Astrocyte (in vitro differentiated cells and primary cell): ENCODE measurements around the gene PDK2. TPM values are rescaled to one million over a fixed set of nuclear protein-coding genes. Genes with fewer than 3 reads are reported as not detected.

Source experiments
- DNase-seq: peaks from one replicate; pipeline ENCODE4 v3.0.0-alpha.2; 2010; ENCODE audit warnings: low read depth
- FAIRE-seq: peaks from 2 replicates; lab custom pipeline; 2011; peaks lifted over from hg19 to GRCh38; lab: Jason Lieb, UNC
- H2AFZ ChIP-seq: 2 replicates; pipeline ENCODE4 v1.6.0; 2012; ENCODE audit warnings: low read depth, low read length, inconsistent platforms
- H3K27ac ChIP-seq: 2 replicates; pipeline ENCODE4 v1.5.1; 2011; ENCODE audit warnings: low read depth, low read length, inconsistent platforms
- H3K27me3 ChIP-seq: 2 replicates; pipeline ENCODE4 v1.6.0; 2011; ENCODE audit warnings: low read length, inconsistent platforms; ENCODE audit not compliant: insufficient read depth
- H3K36me3 ChIP-seq: 2 replicates; pipeline ENCODE4 v1.5.1; 2011; ENCODE audit warnings: low read length, inconsistent platforms; ENCODE audit not compliant: insufficient read depth
- H3K4me1 ChIP-seq: 2 replicates; pipeline ENCODE4 v1.5.1; 2011; ENCODE audit warnings: low read length, inconsistent platforms; ENCODE audit not compliant: insufficient read depth
- H3K4me2 ChIP-seq: 2 replicates; pipeline ENCODE4 v1.6.0; 2012; ENCODE audit warnings: low read length, inconsistent platforms
- H3K4me3 ChIP-seq: 2 replicates; pipeline ENCODE4 v1.5.1; 2011; ENCODE audit warnings: low read depth, mild to moderate bottlenecking, low read length, inconsistent platforms; ENCODE audit not compliant: insufficient read depth
- H3K79me2 ChIP-seq: 2 replicates; pipeline ENCODE4 v1.6.0; 2012; ENCODE audit warnings: mild to moderate bottlenecking, low read length, inconsistent platforms; ENCODE audit not compliant: insufficient read depth
- H3K9ac ChIP-seq: 2 replicates; pipeline ENCODE4 v1.6.0; 2012; ENCODE audit warnings: mild to moderate bottlenecking, low read length, inconsistent platforms
- H3K9me3 ChIP-seq: 2 replicates; pipeline ENCODE4 v1.5.1; 2012; ENCODE audit warnings: low read depth, mild to moderate bottlenecking, low read length, inconsistent platforms; ENCODE audit not compliant: insufficient read depth
- H4K20me1 ChIP-seq: 2 replicates; pipeline ENCODE4 v1.6.0; 2012; ENCODE audit warnings: low read length, inconsistent platforms; ENCODE audit not compliant: insufficient read depth
- H3K27ac Mint-ChIP-seq: one replicate; pipeline ENCODE4 v1.8.0; 2021; ENCODE audit warnings: mild to moderate bottlenecking, mixed read lengths; ENCODE audit not compliant: unreplicated experiment
- H3K27me3 Mint-ChIP-seq: one replicate; pipeline ENCODE4 v1.8.0; 2021; ENCODE audit warnings: low read depth, mixed read lengths; ENCODE audit not compliant: unreplicated experiment
- H3K36me3 Mint-ChIP-seq: one replicate; pipeline ENCODE4 v1.8.0; 2021; ENCODE audit warnings: low read depth, mixed read lengths; ENCODE audit not compliant: unreplicated experiment
- H3K4me1 Mint-ChIP-seq: one replicate; pipeline ENCODE4 v1.8.0; 2021; ENCODE audit warnings: low read depth, mixed read lengths; ENCODE audit not compliant: unreplicated experiment
- H3K4me3 Mint-ChIP-seq: one replicate; pipeline ENCODE4 v1.8.0; 2021; ENCODE audit warnings: mild to moderate bottlenecking, moderate library complexity, mixed read lengths; ENCODE audit not compliant: unreplicated experiment
- H3K9me3 Mint-ChIP-seq: one replicate; pipeline ENCODE4 v1.8.0; 2021; ENCODE audit warnings: mild to moderate bottlenecking, mixed read lengths; ENCODE audit not compliant: unreplicated experiment
- CTCF ChIP-seq: IDR thresholded peaks from 2 replicates; pipeline ENCODE4 v1.5.1; 2011; ENCODE audit warnings: low read depth, mild to moderate bottlenecking, inconsistent platforms, low read length, moderate library complexity; ENCODE audit not compliant: insufficient read depth
- EZH2 ChIP-seq: IDR thresholded peaks from 2 replicates; pipeline ENCODE4 v1.6.1; 2012; ENCODE audit warnings: mild to moderate bottlenecking, low read length, inconsistent platforms; ENCODE audit not compliant: insufficient read depth
- total RNA-seq: library from RNA; stranded (reverse); gene quantifications from 2 replicates; pipeline ENCODE4 v1.2.1, GENCODE V29; 2021

PDK2 gene
- total RNA-seq, 1 donor from 2014 or later, result 25.8 TPM

GRCh38 chr17:50048988-50049387, 46.2 kb upstream of the PDK2 start:
- Histone ChIP-seq H3K4me1 (peaks cover 65% of the 10 kb centered on the region), H2AFZ (no peak overlapping the region), H4K20me1 (no peaks in the 10 kb centered on the region), H3K4me2 (no peak overlapping the region), H3K4me3 (no peak overlapping the region), H3K9ac (no peak overlapping the region), H3K36me3 (no peaks in the 10 kb centered on the region), H3K27me3 (no peaks in the 10 kb centered on the region), H3K27ac (no peak overlapping the region), H3K79me2 (peaks cover 1% of the 10 kb centered on the region), H3K9me3 (no peaks in the 10 kb centered on the region)
- Mint-ChIP-seq H3K27me3 (no peaks in the 10 kb centered on the region), H3K27ac (peak overlapping the region; percentile 64), H3K9me3 (no peaks in the 10 kb centered on the region), H3K4me1 (peaks cover 74% of the 10 kb centered on the region), H3K36me3 (no peaks in the 10 kb centered on the region), H3K4me3 (no peak overlapping the region)
- FAIRE-seq (no peak), DNase-seq (no peak)
- no peak for TF ChIP-seq CTCF
- no peak for TF ChIP-seq EZH2

- DNase-seq, result no peak
- Histone ChIP-seq H3K4me2 (no peak overlapping the region), H3K27ac (no peak overlapping the region), H4K20me1 (no peaks in the 10 kb centered on the region), H3K9ac (no peak overlapping the region), H3K9me3 (no peaks in the 10 kb centered on the region), H3K27me3 (no peaks in the 10 kb centered on the region), H3K36me3 (no peaks in the 10 kb centered on the region), H3K4me1 (peaks cover 72% of the 10 kb centered on the region), H2AFZ (no peak overlapping the region), H3K4me3 (no peak overlapping the region), H3K79me2 (peaks cover 6% of the 10 kb centered on the region)
- TF ChIP-seq CTCF (no peak), EZH2 (no peak)
- Mint-ChIP-seq H3K4me1 (peaks cover 73% of the 10 kb centered on the region), H3K9me3 (no peaks in the 10 kb centered on the region), H3K4me3 (no peak overlapping the region), H3K27me3 (no peaks in the 10 kb centered on the region), H3K36me3 (no peaks in the 10 kb centered on the region), H3K27ac (peak overlapping the region; percentile 64)
- no peak for FAIRE-seq
Measured at GRCh38 chr17:50049636-50050035, 45.5 kb upstream of the PDK2 start.

GRCh38 chr17:50050431-50051032, 44.6 kb upstream of the PDK2 start:
- peaks cover 77% of the 10 kb centered on the region for H3K4me1 Mint-ChIP-seq
- H3K4me2 ChIP-seq, result peak overlapping the region; percentile 69
- H3K36me3 ChIP-seq, result no peaks in the 10 kb centered on the region
- peak overlapping the region; percentile 98 for H3K27ac Mint-ChIP-seq
- no peaks in the 10 kb centered on the region for H3K27me3 Mint-ChIP-seq
- TF ChIP-seq CTCF (no peak), EZH2 (no peak)
- DNase-seq (no peak), FAIRE-seq (no peak)
- no peaks in the 10 kb centered on the region for H4K20me1 ChIP-seq
- no peak overlapping the region for H2AFZ ChIP-seq
- H3K4me3 ChIP-seq, result no peak overlapping the region
- H3K9me3 ChIP-seq, result no peaks in the 10 kb centered on the region
- no peaks in the 10 kb centered on the region for H3K9me3 Mint-ChIP-seq
- no peaks in the 10 kb centered on the region for H3K27me3 ChIP-seq
- peaks cover 15% of the 10 kb centered on the region for H3K79me2 ChIP-seq
- no peak overlapping the region for H3K9ac ChIP-seq
- H3K27ac ChIP-seq, result peak overlapping the region; percentile 88
- no peak overlapping the region for H3K4me3 Mint-ChIP-seq
- peaks cover 79% of the 10 kb centered on the region for H3K4me1 ChIP-seq
- H3K36me3 Mint-ChIP-seq, result no peaks in the 10 kb centered on the region
